Mesangial cell (primary cell): ENCODE measurements around the gene KRTAP19-1. TPM values are rescaled to one million over a fixed set of nuclear protein-coding genes. Genes with fewer than 3 reads are reported as not detected.

Source experiments
- total RNA-seq: library from RNA; depleted of rRNA; stranded (reverse); fragments of >200 nt; gene quantifications from 2 replicates; pipeline ENCODE4 v1.2.3, GENCODE V29; 2015

Gene KRTAP19-1
- not detected in 2 replicates for total RNA-seq

DNA sequence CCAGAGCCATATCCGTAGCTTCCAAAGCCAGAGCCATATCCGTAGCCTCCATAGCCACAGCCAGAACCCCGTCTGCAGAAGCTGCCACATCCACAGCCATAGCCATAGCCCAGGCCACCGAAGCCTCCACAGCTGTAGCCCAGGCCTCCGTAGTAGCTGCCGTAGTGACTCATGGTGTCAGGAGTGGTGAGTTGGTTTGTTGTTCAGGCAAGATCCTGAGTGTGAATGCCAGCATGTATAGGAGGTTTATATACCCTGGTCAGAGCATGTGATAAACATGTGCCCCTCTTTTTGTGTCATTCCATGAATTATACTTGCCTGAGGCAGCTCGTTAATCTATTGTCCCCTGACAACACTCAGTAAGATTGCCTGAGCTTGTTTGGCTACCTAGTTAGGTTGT lies at the start of gene KRTAP19-1:
TSS of gene KRTAP19-1 (minus strand) at position 223 of the 400 bp plus-strand sequence. CDS start at position 173, 50 bp downstream.

DNA sequence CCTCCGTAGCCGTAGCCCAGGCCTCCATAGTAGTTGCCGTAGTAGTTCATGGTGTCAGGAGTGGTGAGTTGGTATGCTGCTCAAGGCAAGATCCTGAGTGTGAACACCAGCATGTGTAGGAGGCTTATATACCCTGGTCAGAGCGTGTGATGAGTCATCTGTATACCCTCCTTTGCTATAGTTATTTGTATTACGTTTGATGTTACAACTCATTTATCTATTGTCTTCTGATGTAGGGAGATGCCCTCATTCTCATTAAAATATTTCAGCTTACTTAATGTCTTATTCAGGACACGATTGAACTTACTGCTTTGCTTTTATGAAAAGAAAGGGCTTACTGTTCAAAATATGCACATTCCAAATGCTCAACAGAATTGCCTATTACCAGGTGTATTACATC lies 21.9 kb upstream of the KRTAP19-1 start, which contains the start of gene KRTAP19-5:
TSS of gene KRTAP19-5 (minus strand) at position 101 of the 400 bp plus-strand sequence. CDS start at position 50, 51 bp downstream.

DNA sequence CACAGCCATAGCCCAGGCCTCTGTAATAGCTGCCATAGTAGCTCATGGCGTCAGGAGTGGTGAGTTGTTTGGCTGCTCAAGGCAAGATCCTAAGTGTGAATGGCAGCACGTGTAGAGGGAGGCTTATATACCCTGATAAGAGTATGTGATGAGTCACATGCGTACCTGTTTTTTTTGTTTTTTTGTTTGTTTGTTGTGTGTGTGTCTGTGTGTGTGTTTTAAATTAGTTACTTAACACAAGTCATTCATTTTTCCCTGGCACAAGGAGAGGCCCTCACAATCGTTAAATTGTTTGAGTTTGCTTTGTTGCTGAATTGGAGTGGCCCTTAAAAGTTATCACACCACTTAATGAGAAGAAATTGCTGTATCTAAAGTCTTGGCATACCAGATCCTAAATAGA lies 16.9 kb upstream of the KRTAP19-1 start, which contains the start of gene KRTAP19-4:
TSS of gene KRTAP19-4 (minus strand) at position 101 of the 400 bp plus-strand sequence. CDS start at position 46, 55 bp downstream.

DNA sequence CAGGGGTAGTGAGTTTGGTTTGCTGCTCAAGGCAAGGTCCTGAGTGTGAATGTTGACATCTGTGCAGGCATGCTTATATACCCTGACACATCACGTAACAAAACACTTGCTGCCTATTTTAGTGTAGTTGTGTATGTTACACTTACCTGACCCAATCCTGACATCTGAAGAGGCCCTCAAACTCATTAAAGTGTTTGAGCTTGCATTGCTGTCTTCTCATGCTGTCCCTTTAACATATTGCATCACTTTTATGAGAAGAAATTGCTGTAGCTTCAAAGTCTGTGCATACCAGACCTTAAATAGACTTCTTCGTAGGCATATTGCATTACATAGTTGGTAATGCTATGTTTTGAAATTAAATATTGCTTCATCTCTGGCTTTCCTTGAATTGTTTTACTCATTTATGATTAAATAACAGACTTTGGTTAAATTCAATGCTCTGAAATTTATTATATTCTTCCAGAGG lies 11.8 kb upstream of the KRTAP19-1 start, which contains the start of gene KRTAP19-3:
TSS of gene KRTAP19-3 (minus strand) at position 51 of the 466 bp plus-strand sequence. CDS start 56 bp downstream, outside the sequence.

DNA sequence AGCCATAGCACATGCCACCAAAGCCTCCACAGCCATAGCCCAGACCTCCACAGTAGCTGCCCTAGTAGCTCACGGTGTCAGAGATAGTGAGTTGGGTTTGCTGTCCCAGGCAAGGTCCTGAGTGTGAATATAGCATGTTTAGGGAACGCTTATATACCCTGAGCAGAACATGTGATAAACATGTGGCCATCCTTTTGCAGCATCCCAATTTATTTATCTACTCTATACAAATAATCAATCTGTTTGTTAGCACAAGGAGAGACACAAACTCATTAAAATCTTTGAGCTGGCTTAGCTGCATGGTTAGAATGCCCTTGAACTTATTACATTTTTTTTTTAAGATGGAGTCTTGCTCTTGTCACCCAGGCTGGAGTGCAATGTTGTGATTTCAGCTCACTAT lies 7.2 kb upstream of the KRTAP19-1 start, which contains the start of gene KRTAP19-2:
TSS of gene KRTAP19-2 (minus strand) at position 101 of the 400 bp plus-strand sequence. CDS start at position 13, 88 bp downstream.

DNA sequence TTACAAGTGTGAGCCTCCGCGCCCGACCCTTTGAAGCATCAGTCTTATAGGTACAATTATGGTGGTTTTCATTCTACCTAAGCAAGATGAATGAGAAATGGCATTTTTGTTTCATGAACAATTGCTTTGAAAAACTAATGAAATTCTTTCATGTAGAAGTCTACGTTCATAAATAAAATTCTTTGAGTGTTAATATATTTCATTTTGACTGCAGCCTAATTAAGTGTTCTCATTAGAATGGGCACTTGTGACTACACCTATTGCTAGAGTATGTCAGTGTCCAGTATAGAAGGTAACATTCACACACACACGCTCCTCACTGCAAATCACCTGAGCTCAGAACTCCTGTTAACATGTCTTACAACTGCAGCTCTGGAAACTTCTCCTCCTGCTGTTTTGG lies 40.2 kb downstream of the KRTAP19-1 start, which contains the start of gene KRTAP15-1:
TSS of gene KRTAP15-1 (plus strand) at position 301 of the 400 bp plus-strand sequence. CDS start at position 354, 53 bp downstream.

DNA sequence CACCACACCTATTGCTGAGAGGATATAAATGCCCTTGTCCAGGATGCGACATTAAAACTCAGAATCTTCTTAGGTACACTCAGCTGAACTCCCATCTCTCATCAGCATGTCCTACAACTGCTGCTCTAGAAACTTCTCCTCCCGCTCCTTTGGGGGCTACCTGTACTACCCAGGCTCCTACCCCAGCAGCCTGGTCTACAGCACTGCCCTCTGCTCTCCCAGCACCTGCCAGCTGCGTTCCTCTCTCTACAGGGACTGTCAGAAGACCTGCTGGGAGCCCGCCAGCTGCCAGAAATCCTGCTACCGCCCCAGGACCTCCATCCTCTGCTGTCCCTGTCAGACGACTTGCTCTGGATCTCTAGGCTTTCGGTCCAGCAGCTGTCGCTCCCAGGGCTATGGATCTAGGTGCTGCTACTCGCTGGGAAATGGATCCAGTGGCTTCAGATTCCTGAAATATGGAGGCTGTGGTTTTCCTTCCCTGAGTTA lies 50.0 kb downstream of the KRTAP19-1 start, which contains the start of gene KRTAP13-4:
TSS of gene KRTAP13-4 (plus strand) at position 51 of the 486 bp plus-strand sequence. CDS start at position 107, 56 bp downstream.

Other genes with a start within 250 kb of the KRTAP19-1 start
- not detected in 2 replicates for gene KRTAP24-1, start 197.4 kb downstream of the KRTAP19-1 start, total RNA-seq
- gene KRTAP25-1, start 190.9 kb downstream of the KRTAP19-1 start, total RNA-seq = not detected in 2 replicates
- gene KRTAP26-1, start 160.1 kb downstream of the KRTAP19-1 start, total RNA-seq = not detected in 2 replicates
- not detected in 2 replicates for gene KRTAP27-1, start 142.7 kb downstream of the KRTAP19-1 start, total RNA-seq
- not detected in 2 replicates for gene KRTAP23-1, start 131.8 kb downstream of the KRTAP19-1 start, total RNA-seq
- gene KRTAP13-2, start 108.1 kb downstream of the KRTAP19-1 start, total RNA-seq = not detected in 2 replicates
- not detected in 2 replicates for gene KRTAP13-1, start 84.3 kb downstream of the KRTAP19-1 start, total RNA-seq
- not detected in 2 replicates for gene KRTAP13-3, start 54.4 kb downstream of the KRTAP19-1 start, total RNA-seq
- gene KRTAP13-4, start 50.1 kb downstream of the KRTAP19-1 start, total RNA-seq = not detected in 2 replicates
- not detected in 2 replicates for gene KRTAP15-1, start 40.1 kb downstream of the KRTAP19-1 start, total RNA-seq
- not detected in 2 replicates for gene KRTAP19-2, start 7.1 kb upstream of the KRTAP19-1 start, total RNA-seq
- gene KRTAP19-3, start 11.6 kb upstream of the KRTAP19-1 start, total RNA-seq = not detected in 2 replicates
- not detected in 2 replicates for gene KRTAP19-4, start 16.8 kb upstream of the KRTAP19-1 start, total RNA-seq
- not detected in 2 replicates for gene KRTAP19-5, start 21.8 kb upstream of the KRTAP19-1 start, total RNA-seq
- not detected in 2 replicates for gene KRTAP19-6, start 61.5 kb upstream of the KRTAP19-1 start, total RNA-seq
- gene KRTAP19-7, start 80.9 kb upstream of the KRTAP19-1 start, total RNA-seq = not detected in 2 replicates
- gene KRTAP22-2, start 110.0 kb upstream of the KRTAP19-1 start, total RNA-seq = not detected in 2 replicates
- not detected in 2 replicates for gene KRTAP6-3, start 112.1 kb upstream of the KRTAP19-1 start, total RNA-seq
- gene KRTAP6-2, start 118.5 kb upstream of the KRTAP19-1 start, total RNA-seq = not detected in 2 replicates
- gene KRTAP22-1, start 120.7 kb upstream of the KRTAP19-1 start, total RNA-seq = not detected in 2 replicates
- not detected in 2 replicates for gene KRTAP6-1, start 133.6 kb upstream of the KRTAP19-1 start, total RNA-seq
- not detected in 2 replicates for gene KRTAP20-1, start 136.1 kb upstream of the KRTAP19-1 start, total RNA-seq
- not detected in 2 replicates for gene KRTAP20-4, start 140.3 kb upstream of the KRTAP19-1 start, total RNA-seq
- gene KRTAP20-2, start 154.8 kb upstream of the KRTAP19-1 start, total RNA-seq = not detected in 2 replicates
- gene KRTAP20-3, start 162.5 kb upstream of the KRTAP19-1 start, total RNA-seq = not detected in 2 replicates
- gene KRTAP21-3, start 238.4 kb upstream of the KRTAP19-1 start, total RNA-seq = not detected in 2 replicates